IPS-20b (cell line): ENCODE results near the gene NEDD4.

Source experiments
- H3K27ac ChIP-seq: one replicate; pipeline ENCODE4 v1.5.1; 2013; ENCODE audit warnings: low read length
- H3K27me3 ChIP-seq: 2 replicates; pipeline ENCODE4 v1.6.1; 2013; ENCODE audit warnings: mild to moderate bottlenecking, low read length, inconsistent platforms; ENCODE audit not compliant: insufficient read depth
- H3K36me3 ChIP-seq: 2 replicates; pipeline ENCODE4 v1.6.1; 2013; ENCODE audit warnings: low read depth, mild to moderate bottlenecking, inconsistent platforms, low read length, moderate library complexity; ENCODE audit not compliant: insufficient read depth
- H3K4me1 ChIP-seq: 2 replicates; pipeline ENCODE4 v1.6.1; 2013; ENCODE audit warnings: mild to moderate bottlenecking, control low read depth, inconsistent platforms, low read length, moderate library complexity; ENCODE audit not compliant: insufficient read depth
- H3K4me3 ChIP-seq: 2 replicates; pipeline ENCODE4 v1.5.1; 2013; ENCODE audit warnings: mild to moderate bottlenecking, low read length, inconsistent platforms
- H3K9ac ChIP-seq: 2 replicates; pipeline ENCODE4 v1.6.1; 2013; ENCODE audit warnings: low read depth, mild to moderate bottlenecking, inconsistent platforms, low read length, moderate library complexity
- H3K9me3 ChIP-seq: 2 replicates; pipeline ENCODE4 v1.6.1; 2013; ENCODE audit warnings: mild to moderate bottlenecking, low read depth, low read length, inconsistent platforms; ENCODE audit not compliant: insufficient read depth

Gene NEDD4

GRCh38 chr15:55993111-55993803, at the start of gene NEDD4:
Gene NEDD4 (minus strand): TSS chr15:55993612. CDS start chr15:55993555, 57 bp downstream.
- Histone ChIP-seq H3K27ac (no peak within 1 kb of the TSS), H3K36me3 (no peaks in the 10 kb centered on the region), H3K4me3 (peak within 1 kb of the TSS; percentile 85), H3K9ac (peak within 1 kb of the TSS; percentile 51; the same call in 1 of the 2 replicates), H3K27me3 (peaks cover 39% of the 10 kb centered on the region), H3K4me1 (peaks cover 7% of the 10 kb centered on the region), H3K9me3 (no peaks in the 10 kb centered on the region)

GRCh38 chr15:56042498-56042897, 49.1 kb upstream of the NEDD4 start:
- Histone ChIP-seq H3K27ac (no peak overlapping the region), H3K4me1 (peaks cover 10% of the 10 kb centered on the region)

GRCh38 chr15:56042031-56042430, 48.6 kb upstream of the NEDD4 start:
- Histone ChIP-seq H3K9me3 (no peaks in the 10 kb centered on the region), H3K4me1 (peaks cover 10% of the 10 kb centered on the region), H3K4me3 (no peak overlapping the region), H3K27ac (no peak overlapping the region), H3K36me3 (no peaks in the 10 kb centered on the region), H3K9ac (no peak overlapping the region), H3K27me3 (no peaks in the 10 kb centered on the region)

More at GRCh38 chr15:56042498-56042897, 49.1 kb upstream of the NEDD4 start:
- H3K9ac ChIP-seq: no peak overlapping the region
- no peaks in the 10 kb centered on the region for H3K9me3 ChIP-seq
- no peak overlapping the region for H3K4me3 ChIP-seq
- H3K36me3 ChIP-seq: no peaks in the 10 kb centered on the region
- no peaks in the 10 kb centered on the region for H3K27me3 ChIP-seq

- Histone ChIP-seq H3K27me3 (no peaks in the 10 kb centered on the region), H3K9ac (no peak overlapping the region), H3K36me3 (no peaks in the 10 kb centered on the region), H3K4me1 (peaks cover 10% of the 10 kb centered on the region), H3K27ac (no peak overlapping the region), H3K4me3 (no peak overlapping the region), H3K9me3 (no peaks in the 10 kb centered on the region)
Observed at GRCh38 chr15:56040081-56041035, 46.9 kb upstream of the NEDD4 start.

- Histone ChIP-seq H3K27me3 (no peaks in the 10 kb centered on the region), H3K36me3 (no peaks in the 10 kb centered on the region), H3K27ac (no peak overlapping the region), H3K4me1 (peaks cover 10% of the 10 kb centered on the region), H3K9ac (no peak overlapping the region), H3K9me3 (no peaks in the 10 kb centered on the region), H3K4me3 (no peak overlapping the region)
Observed at GRCh38 chr15:56038707-56039106, 45.3 kb upstream of the NEDD4 start.

- H3K9ac ChIP-seq: no peak overlapping the region
- peaks cover 4% of the 10 kb centered on the region; the same call in 1 of the 2 replicates for H3K4me1 ChIP-seq
- H3K36me3 ChIP-seq: no peaks in the 10 kb centered on the region
- no peaks in the 10 kb centered on the region for H3K27me3 ChIP-seq
- no peak overlapping the region for H3K27ac ChIP-seq
- no peaks in the 10 kb centered on the region for H3K9me3 ChIP-seq
- H3K4me3 ChIP-seq: no peak overlapping the region
Observed at GRCh38 chr15:56038015-56038414, 44.6 kb upstream of the NEDD4 start.

- Histone ChIP-seq H3K4me1 (0 out of 2 replicates have a peak, but pooled peaks cover 4% of the 10 kb centered on the region), H3K4me3 (no peak overlapping the region), H3K36me3 (no peaks in the 10 kb centered on the region), H3K27ac (no peak overlapping the region), H3K9me3 (no peaks in the 10 kb centered on the region), H3K9ac (no peak overlapping the region), H3K27me3 (no peaks in the 10 kb centered on the region)
Observed at GRCh38 chr15:56036546-56037067, 43.2 kb upstream of the NEDD4 start.

GRCh38 chr15:56035166-56035565, 41.8 kb upstream of the NEDD4 start:
- no peaks in the 10 kb centered on the region for H3K36me3 ChIP-seq
- H3K9me3 ChIP-seq: no peaks in the 10 kb centered on the region
- H3K27ac ChIP-seq: no peak overlapping the region
- H3K4me1 ChIP-seq: 0 out of 2 replicates have a peak, but pooled peaks cover 1% of the 10 kb centered on the region
- no peak overlapping the region for H3K4me3 ChIP-seq
- no peak overlapping the region for H3K9ac ChIP-seq
- no peaks in the 10 kb centered on the region for H3K27me3 ChIP-seq

GRCh38 chr15:56034514-56034913, 41.1 kb upstream of the NEDD4 start:
- Histone ChIP-seq H3K27me3 (no peaks in the 10 kb centered on the region), H3K4me3 (no peak overlapping the region), H3K36me3 (no peaks in the 10 kb centered on the region), H3K27ac (no peak overlapping the region), H3K9ac (no peak overlapping the region), H3K4me1 (no peaks in the 10 kb centered on the region), H3K9me3 (no peaks in the 10 kb centered on the region)

- Histone ChIP-seq H3K4me1 (no peaks in the 10 kb centered on the region), H3K27me3 (no peaks in the 10 kb centered on the region), H3K36me3 (no peaks in the 10 kb centered on the region), H3K9ac (no peak overlapping the region), H3K9me3 (no peaks in the 10 kb centered on the region), H3K4me3 (no peak overlapping the region), H3K27ac (no peak overlapping the region)
Observed at GRCh38 chr15:56032373-56032772, 39.0 kb upstream of the NEDD4 start.

- no peaks in the 10 kb centered on the region for H3K4me1 ChIP-seq
- no peaks in the 10 kb centered on the region for H3K36me3 ChIP-seq
- no peak overlapping the region for H3K4me3 ChIP-seq
- H3K27ac ChIP-seq: no peak overlapping the region
- H3K27me3 ChIP-seq: no peaks in the 10 kb centered on the region
- H3K9ac ChIP-seq: no peak overlapping the region
- no peaks in the 10 kb centered on the region for H3K9me3 ChIP-seq
Observed at GRCh38 chr15:56031836-56032235, 38.4 kb upstream of the NEDD4 start.
